GM12891 (cell line): ENCODE results near the gene CLEC20A.

ENCODE experiments used
- PAX5 ChIP-seq: IDR thresholded peaks from 2 replicates; pipeline ENCODE4 v1.6.1; 2011; ENCODE audit warnings: low read length, moderate library complexity, mild to moderate bottlenecking; ENCODE audit not compliant: insufficient read depth, severe bottlenecking
- POLR2A ChIP-seq: IDR thresholded peaks from 2 replicates; pipeline ENCODE4 v1.6.1; 2011; ENCODE audit warnings: low read depth, low read length, control low read depth
- POLR2AphosphoS5 ChIP-seq: IDR thresholded peaks from 2 replicates; pipeline ENCODE4 v1.6.1; 2011; ENCODE audit warnings: low read depth, low read length, control low read depth
- SPI1 ChIP-seq: IDR thresholded peaks from 2 replicates; pipeline ENCODE4 v1.6.1; 2011; ENCODE audit warnings: low read depth, low read length, control low read depth
- TAF1 ChIP-seq: IDR thresholded peaks from 2 replicates; pipeline ENCODE4 v1.6.1; 2011; ENCODE audit warnings: low read depth, low read length, control low read depth

DNA sequence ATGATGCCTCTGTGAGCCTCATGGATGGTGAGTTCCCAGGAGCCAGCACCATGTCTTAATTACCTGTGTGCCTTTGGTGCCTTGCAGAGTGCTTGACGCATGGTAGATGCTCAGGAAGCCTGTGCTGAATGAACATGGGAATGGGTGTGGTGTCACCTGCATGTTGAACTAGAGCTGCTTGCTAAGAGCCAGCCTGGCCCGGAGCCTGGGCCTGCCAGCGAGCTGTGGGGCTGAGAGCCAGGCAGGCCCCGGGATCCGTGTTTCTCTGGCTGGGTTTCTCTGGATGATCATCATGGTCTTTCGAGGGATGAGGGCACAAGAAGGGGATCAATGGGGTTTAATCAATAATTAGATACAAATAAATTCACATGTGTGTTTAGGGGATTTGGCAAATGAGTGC, 9.4 kb upstream of the CLEC20A start:
- no peak for TF ChIP-seq POLR2A
- TF ChIP-seq TAF1, result no peak
- TF ChIP-seq POLR2AphosphoS5, result no peak
- TF ChIP-seq SPI1, result no peak
- no peak for TF ChIP-seq PAX5
